Effector memory CD4-positive, alpha-beta T cell (primary cell): ENCODE data around the gene HDC.
A peak's percentile ranks its signal among the peaks of the same experiment; 100 is the strongest.

Source experiments
- DNase-seq, 3 donors: peaks; one replicate each; pipeline ENCODE4 v3.0.0-alpha.2; 2020
- H3K27ac ChIP-seq: 2 replicates; pipeline ENCODE4 v1.7.0; 2013; ENCODE audit warnings: mild to moderate bottlenecking, low read length, moderate library complexity; ENCODE audit not compliant: insufficient read depth, poor library complexity, severe bottlenecking
- H3K27me3 ChIP-seq: replicated peaks from 2 replicates; pipeline ENCODE4 v1.7.0; 2013; ENCODE audit warnings: mild to moderate bottlenecking, low read length; ENCODE audit not compliant: insufficient read depth, control insufficient read depth, poor library complexity, severe bottlenecking
- H3K36me3 ChIP-seq: 2 replicates; pipeline ENCODE4 v1.7.0; 2013; ENCODE audit warnings: mild to moderate bottlenecking, low read length, moderate library complexity; ENCODE audit not compliant: control insufficient read depth, insufficient read depth
- H3K4me1 ChIP-seq: 2 replicates; pipeline ENCODE4 v1.7.0; 2013; ENCODE audit warnings: low read length, mild to moderate bottlenecking; ENCODE audit not compliant: control insufficient read depth, insufficient read depth, poor library complexity, severe bottlenecking
- H3K4me3 ChIP-seq: 2 replicates; pipeline ENCODE4 v1.7.0; 2013; ENCODE audit warnings: low read length, low read depth, mild to moderate bottlenecking; ENCODE audit not compliant: insufficient read depth, poor library complexity, severe bottlenecking
- H3K9me3 ChIP-seq: 2 replicates; pipeline ENCODE4 v1.7.0; 2013; ENCODE audit warnings: mild to moderate bottlenecking, low read length, moderate library complexity; ENCODE audit not compliant: control insufficient read depth

Gene HDC

GRCh38 chr15:50280271-50280670 is 14.7 kb upstream of the HDC start:
- no peak overlapping the region for H3K4me3 ChIP-seq
- H3K36me3 ChIP-seq = peaks cover 7% of the 10 kb centered on the region
- H3K4me1 ChIP-seq = no peaks in the 10 kb centered on the region
- H3K27me3 ChIP-seq = no peaks in the 10 kb centered on the region
- H3K27ac ChIP-seq = no peak overlapping the region
- H3K9me3 ChIP-seq = no peaks in the 10 kb centered on the region
- DNase-seq = no peak

DNA sequence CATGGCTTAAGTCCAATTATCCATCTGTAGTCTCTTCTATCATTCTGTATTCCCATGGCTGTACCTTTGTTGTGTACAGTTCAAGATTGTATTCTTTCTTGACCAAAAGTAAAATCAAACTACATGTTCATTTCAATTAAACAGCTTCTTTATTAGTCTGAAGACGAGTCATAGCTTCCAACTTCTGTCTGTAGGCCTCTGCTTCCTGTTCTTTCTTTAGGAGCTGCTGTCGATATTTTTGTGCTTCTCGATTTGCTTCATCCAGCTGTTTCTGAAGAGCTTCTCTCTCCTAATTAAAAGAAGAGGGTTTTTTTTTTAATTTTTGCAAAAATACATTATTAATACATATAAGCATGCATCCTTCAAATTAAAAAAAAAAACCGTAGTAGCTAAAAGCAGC is 13.0 kb upstream of the HDC start:
- no peaks in the 10 kb centered on the region for H3K4me1 ChIP-seq
- peaks cover 7% of the 10 kb centered on the region for H3K36me3 ChIP-seq
- H3K9me3 ChIP-seq = no peaks in the 10 kb centered on the region
- no peaks in the 10 kb centered on the region for H3K27me3 ChIP-seq
- DNase-seq = no peak
- no peak overlapping the region for H3K4me3 ChIP-seq
- H3K27ac ChIP-seq = no peak overlapping the region

GRCh38 chr15:50277370-50277769 is 11.8 kb upstream of the HDC start:
- Histone ChIP-seq H3K4me1 (no peaks in the 10 kb centered on the region), H3K4me3 (no peak overlapping the region), H3K9me3 (no peaks in the 10 kb centered on the region), H3K27ac (no peak overlapping the region), H3K36me3 (peaks cover 7% of the 10 kb centered on the region), H3K27me3 (no peaks in the 10 kb centered on the region)
- no peak for DNase-seq

- no peak for DNase-seq
- Histone ChIP-seq H3K4me3 (no peak overlapping the region), H3K4me1 (no peaks in the 10 kb centered on the region), H3K36me3 (peaks cover 7% of the 10 kb centered on the region), H3K27me3 (no peaks in the 10 kb centered on the region), H3K27ac (no peak overlapping the region), H3K9me3 (no peaks in the 10 kb centered on the region)
Observed at GRCh38 chr15:50275908-50276307, 10.4 kb upstream of the HDC start.

DNA sequence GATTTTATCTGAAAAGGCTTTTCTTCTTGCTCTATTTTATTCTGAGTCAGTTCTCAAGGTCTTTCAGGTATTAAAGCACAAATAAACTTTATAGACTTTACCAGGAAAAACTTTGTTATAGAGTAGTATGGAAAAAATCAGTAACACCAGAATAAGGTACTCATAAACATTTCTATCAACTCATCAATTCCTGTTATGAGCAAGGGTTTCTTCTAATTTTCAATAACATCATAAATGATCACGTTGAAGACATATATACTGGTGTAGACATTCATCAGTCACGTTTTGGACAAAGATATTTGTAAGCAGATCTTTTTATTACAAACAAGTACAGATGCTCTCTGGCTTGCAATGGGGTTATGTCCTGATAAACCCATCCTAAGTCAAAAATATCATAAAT is 9.6 kb upstream of the HDC start:
- no peak overlapping the region for H3K27ac ChIP-seq
- no peaks in the 10 kb centered on the region for H3K27me3 ChIP-seq
- no peaks in the 10 kb centered on the region for H3K4me1 ChIP-seq
- peaks cover 6% of the 10 kb centered on the region for H3K36me3 ChIP-seq
- H3K9me3 ChIP-seq = no peaks in the 10 kb centered on the region
- DNase-seq = no peak
- H3K4me3 ChIP-seq = no peak overlapping the region

GRCh38 chr15:50267577-50267976 is 2.1 kb upstream of the HDC start:
- no peak for DNase-seq
- H3K36me3 ChIP-seq = no peaks in the 10 kb centered on the region

DNA sequence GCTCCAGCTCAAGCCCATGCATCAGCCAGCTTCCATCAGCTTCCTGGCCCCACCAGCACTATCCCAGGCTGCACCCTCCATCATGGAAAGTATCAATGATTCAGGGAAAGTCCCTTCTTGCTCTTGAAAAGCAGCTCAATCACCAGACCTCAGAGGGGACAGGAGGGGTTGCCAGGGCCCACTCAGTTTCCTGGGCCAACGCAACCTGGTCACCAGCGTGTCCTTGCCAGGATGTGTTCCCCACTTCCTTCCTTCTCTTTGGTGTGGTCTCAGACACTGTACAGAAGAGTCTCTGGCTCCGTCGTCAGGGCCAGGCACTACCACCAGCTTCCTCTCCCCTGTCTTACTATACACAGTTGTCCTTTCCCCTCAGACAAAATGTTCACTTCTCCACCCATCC is 3.0 kb downstream of the HDC start:
- peaks cover 8% of the 10 kb centered on the region for H3K4me1 ChIP-seq
- peak in 2 of 3 donors; percentile 12 to 28 for DNase-seq
- no peaks in the 10 kb centered on the region for H3K36me3 ChIP-seq
- H3K27me3 ChIP-seq = no peaks in the 10 kb centered on the region
- H3K27ac ChIP-seq = no peak overlapping the region
- no peaks in the 10 kb centered on the region for H3K9me3 ChIP-seq
- H3K4me3 ChIP-seq = no peak overlapping the region

More at GRCh38 chr15:50267577-50267976, 2.1 kb upstream of the HDC start:
- no peaks in the 10 kb centered on the region for H3K27me3 ChIP-seq
- H3K4me3 ChIP-seq = no peak overlapping the region
- no peaks in the 10 kb centered on the region for H3K9me3 ChIP-seq
- H3K4me1 ChIP-seq = peaks cover 6% of the 10 kb centered on the region
- H3K27ac ChIP-seq = no peak overlapping the region

- H3K36me3 ChIP-seq = no peaks in the 10 kb centered on the region
- no peak for DNase-seq
- no peaks in the 10 kb centered on the region for H3K27me3 ChIP-seq
- H3K4me3 ChIP-seq = no peak overlapping the region
- no peak overlapping the region for H3K27ac ChIP-seq
- H3K9me3 ChIP-seq = no peaks in the 10 kb centered on the region
- peaks cover 8% of the 10 kb centered on the region for H3K4me1 ChIP-seq
Observed at GRCh38 chr15:50261981-50262380, 3.5 kb downstream of the HDC start.

DNA sequence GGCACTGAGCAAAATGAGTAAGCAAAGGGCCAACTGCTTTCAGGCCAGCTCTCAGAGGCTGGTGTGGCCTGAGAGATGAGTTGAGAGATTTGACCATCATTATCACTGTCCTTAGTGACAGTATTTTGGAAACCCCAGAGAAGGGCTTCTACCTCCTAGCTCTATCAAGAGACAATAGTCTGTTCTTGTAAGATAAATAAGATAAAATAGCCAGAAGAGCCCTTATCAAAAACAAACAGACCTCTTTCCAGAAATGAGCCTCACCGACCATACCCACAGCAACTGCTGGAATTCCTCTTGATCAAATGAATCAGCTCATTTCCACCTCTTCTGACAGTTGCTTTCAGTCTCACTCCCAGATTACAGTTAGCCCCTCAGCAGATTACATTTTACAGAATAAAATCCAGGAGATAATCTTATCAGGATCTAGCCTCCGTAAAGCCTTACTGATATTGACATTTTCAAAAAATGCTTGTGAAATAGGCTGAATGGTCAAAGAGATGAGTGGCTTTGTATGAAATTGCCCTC is 4.5 kb downstream of the HDC start:
- H3K9me3 ChIP-seq = no peaks in the 10 kb centered on the region
- no peak overlapping the region for H3K4me3 ChIP-seq
- H3K36me3 ChIP-seq = no peaks in the 10 kb centered on the region
- H3K4me1 ChIP-seq = peaks cover 8% of the 10 kb centered on the region
- H3K27me3 ChIP-seq = no peaks in the 10 kb centered on the region
- no peak overlapping the region for H3K27ac ChIP-seq
- DNase-seq = no peak

DNA sequence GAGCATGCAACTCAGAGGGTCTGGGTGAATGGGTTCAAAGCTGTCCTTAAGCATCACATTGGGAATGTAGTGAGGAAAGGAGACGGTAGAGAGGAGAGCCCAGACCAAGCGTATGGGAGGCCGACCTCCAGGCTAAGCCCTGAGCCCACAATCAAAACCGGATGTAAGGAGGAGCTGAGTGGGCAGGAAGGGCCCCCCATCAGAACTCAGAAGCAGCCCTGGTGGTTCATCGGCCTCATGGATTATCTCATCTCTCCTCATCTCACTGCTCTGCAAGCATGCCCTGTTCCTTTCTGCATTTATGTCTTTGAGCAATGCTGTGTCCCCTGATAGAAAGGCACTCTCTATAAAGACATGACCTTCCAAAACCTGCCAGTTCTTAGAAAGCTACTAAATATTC is 6.2 kb downstream of the HDC start:
- H3K27ac ChIP-seq = no peak overlapping the region
- H3K4me3 ChIP-seq = no peak overlapping the region
- no peaks in the 10 kb centered on the region for H3K27me3 ChIP-seq
- H3K9me3 ChIP-seq = no peaks in the 10 kb centered on the region
- no peak for DNase-seq
- H3K36me3 ChIP-seq = no peaks in the 10 kb centered on the region
- H3K4me1 ChIP-seq = peaks cover 8% of the 10 kb centered on the region

- Histone ChIP-seq H3K4me1 (peaks cover 6% of the 10 kb centered on the region), H3K4me3 (no peak overlapping the region), H3K27me3 (no peaks in the 10 kb centered on the region), H3K9me3 (no peaks in the 10 kb centered on the region), H3K27ac (no peak overlapping the region), H3K36me3 (no peaks in the 10 kb centered on the region)
- no peak for DNase-seq
Observed at GRCh38 chr15:50257924-50258323, 7.6 kb downstream of the HDC start.
